SU-DHL-6 (cell line): Measurements from ENCODE around the gene HTT.

Experiments used
- H2AFZ ChIP-seq: fragments of 200-600 bp; sonication (generic); 2 replicates; pipeline ENCODE4 v1.6.1; 2014; ENCODE audit warnings: low read depth, mild to moderate bottlenecking, moderate library complexity, mixed read lengths, antibody characterized with exemption, low read length; ENCODE audit not compliant: severe bottlenecking
- H3F3A ChIP-seq: fragments of 200-600 bp; shearing (Covaris generic); 2 replicates; pipeline ENCODE4 v1.6.0; 2016; ENCODE audit warnings: antibody characterized with exemption, mild to moderate bottlenecking; ENCODE audit not compliant: insufficient read depth
- H3K27ac ChIP-seq: fragments of 200-600 bp; sonication (generic); 2 replicates; pipeline ENCODE4 v1.5.1; 2016; ENCODE audit warnings: low read depth, mild to moderate bottlenecking, low read length, moderate library complexity, mixed read lengths
- H3K27me3 ChIP-seq: fragments of 200-600 bp; sonication (generic), shearing (Covaris generic); 2 replicates; pipeline ENCODE4 v1.6.0; 2014; ENCODE audit warnings: mild to moderate bottlenecking, low read length
- H3K36me3 ChIP-seq: fragments of 200-600 bp; sonication (generic); 2 replicates; pipeline ENCODE4 v1.6.1; 2014; ENCODE audit warnings: mild to moderate bottlenecking, low read length, mixed read lengths
- H3K4me2 ChIP-seq: fragments of 300-600, 200-600 bp; shearing (Covaris generic), sonication (generic); 2 replicates; pipeline ENCODE4 v1.6.0; 2014; ENCODE audit warnings: low read length, low read depth, mild to moderate bottlenecking; ENCODE audit not compliant: poor library complexity, severe bottlenecking
- H3K4me3 ChIP-seq: fragments of 200-600 bp; sonication (generic); 2 replicates; pipeline ENCODE4 v1.5.1; 2014; ENCODE audit warnings: antibody characterized with exemption, low read length, mild to moderate bottlenecking, mixed read lengths; ENCODE audit not compliant: insufficient read depth, poor library complexity, severe bottlenecking
- H3K79me2 ChIP-seq: fragments of 200-600 bp; sonication (generic); 2 replicates; pipeline ENCODE4 v1.6.1; 2014; ENCODE audit warnings: mild to moderate bottlenecking, low read length, moderate library complexity; ENCODE audit not compliant: insufficient read depth
- H3K9ac ChIP-seq: fragments of 200-600 bp; sonication (generic); 2 replicates; pipeline ENCODE4 v1.7.0; 2014; ENCODE audit warnings: mild to moderate bottlenecking, low read length
- H3K9me2 ChIP-seq: fragments of 200-600 bp; sonication (generic); replicated peaks from 2 replicates; pipeline ENCODE4 v1.6.1; 2014; ENCODE audit warnings: low read length; ENCODE audit not compliant: insufficient read depth
- H3K9me3 ChIP-seq: fragments of 200-600 bp; sonication (generic); 2 replicates; pipeline ENCODE4 v1.6.1; 2014; ENCODE audit warnings: low read length, mixed read lengths; ENCODE audit not compliant: insufficient read depth
- H4K20me1 ChIP-seq: fragments of 200-600 bp; sonication (generic); 2 replicates; pipeline ENCODE4 v1.6.1; 2014; ENCODE audit warnings: low read depth, mild to moderate bottlenecking, antibody characterized with exemption, low read length, moderate library complexity, mixed read lengths
- CTCF ChIP-seq: fragments of 200-600 bp; sonication (generic); IDR thresholded peaks from one replicate; pipeline ENCODE4 v1.5.1; 2017; ENCODE audit warnings: antibody characterized with exemption, mild to moderate bottlenecking, low read length, moderate library complexity; ENCODE audit not compliant: insufficient read depth, poor library complexity, severe bottlenecking
- EZH2phosphoT487 ChIP-seq: fragments of 200-600 bp; sonication (generic), shearing (Covaris generic); conservative IDR thresholded peaks from 2 replicates; pipeline ENCODE4 v1.6.1; 2018; ENCODE audit warnings: mild to moderate bottlenecking, antibody characterized with exemption, low read length, moderate library complexity, mixed read lengths

The HTT gene

DNA sequence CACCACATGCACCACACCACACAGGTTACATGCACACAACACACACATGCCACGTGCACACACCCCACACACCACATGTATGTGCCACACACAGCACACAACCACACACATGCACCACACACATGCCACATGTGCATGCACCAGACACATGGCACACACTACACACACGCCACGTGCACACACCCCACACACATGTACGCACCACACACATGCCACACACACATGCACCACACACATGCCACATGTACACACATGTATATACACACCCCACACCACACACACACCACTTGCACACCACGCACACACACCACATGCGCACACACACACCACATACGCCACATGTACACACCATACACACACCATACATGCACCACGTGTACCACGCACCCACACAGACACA, 154.8 kb downstream of the HTT start:
- Histone ChIP-seq H3K27ac (no peak overlapping the region), H3K79me2 (no peaks in the 10 kb centered on the region), H2AFZ (no peak overlapping the region), H4K20me1 (no peaks in the 10 kb centered on the region), H3K9me2 (no peaks in the 10 kb centered on the region), H3K9ac (no peak overlapping the region), H3K9me3 (no peaks in the 10 kb centered on the region), H3K4me2 (no peak overlapping the region), H3K27me3 (no peaks in the 10 kb centered on the region), H3F3A (no peaks in the 10 kb centered on the region), H3K4me3 (no peak overlapping the region), H3K36me3 (no peaks in the 10 kb centered on the region)
- TF ChIP-seq EZH2phosphoT487: no peak
- no peak for TF ChIP-seq CTCF

- no peaks in the 10 kb centered on the region for H3K79me2 ChIP-seq
- no peak overlapping the region for H3K27ac ChIP-seq
- H3K4me2 ChIP-seq: no peak overlapping the region
- no peaks in the 10 kb centered on the region for H4K20me1 ChIP-seq
- no peak for TF ChIP-seq CTCF
- no peak for TF ChIP-seq EZH2phosphoT487
- H3F3A ChIP-seq: no peaks in the 10 kb centered on the region
- H3K36me3 ChIP-seq: no peaks in the 10 kb centered on the region
- H3K9ac ChIP-seq: no peak overlapping the region
- no peaks in the 10 kb centered on the region for H3K27me3 ChIP-seq
- H3K4me3 ChIP-seq: no peak overlapping the region
- no peaks in the 10 kb centered on the region for H3K9me2 ChIP-seq
- H2AFZ ChIP-seq: no peak overlapping the region
- no peaks in the 10 kb centered on the region for H3K9me3 ChIP-seq
Observed at GRCh38 chr4:3229964-3230363, 155.5 kb downstream of the HTT start.

GRCh38 chr4:3231471-3231870, 157.0 kb downstream of the HTT start:
- Histone ChIP-seq H3K4me3 (no peak overlapping the region), H3K27ac (no peak overlapping the region), H3F3A (no peaks in the 10 kb centered on the region), H3K79me2 (no peaks in the 10 kb centered on the region), H3K4me2 (no peak overlapping the region), H3K36me3 (no peaks in the 10 kb centered on the region), H4K20me1 (no peaks in the 10 kb centered on the region), H3K9ac (no peak overlapping the region), H3K9me2 (no peaks in the 10 kb centered on the region), H3K9me3 (no peaks in the 10 kb centered on the region), H3K27me3 (no peaks in the 10 kb centered on the region), H2AFZ (no peak overlapping the region)
- TF ChIP-seq CTCF (no peak), EZH2phosphoT487 (no peak)

DNA sequence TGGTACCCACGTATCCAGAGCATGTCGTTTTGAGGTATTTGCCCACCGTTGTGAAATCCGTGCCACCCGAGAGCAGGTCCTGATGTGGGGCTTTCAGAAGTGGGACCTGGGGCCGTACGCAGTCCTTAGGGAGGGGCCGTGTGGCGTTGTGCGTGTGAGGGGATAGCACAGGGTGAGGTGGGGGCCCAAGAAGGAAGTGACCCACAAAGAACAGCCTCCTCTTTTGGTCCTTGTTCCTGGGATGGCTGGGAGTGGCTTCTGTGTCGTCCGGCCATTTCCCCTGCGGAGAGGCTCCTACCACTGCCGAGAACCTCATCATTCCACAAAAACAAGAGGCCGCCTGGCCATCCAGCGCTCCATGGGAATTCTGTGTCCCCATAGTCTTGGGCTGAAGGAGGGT, 157.5 kb downstream of the HTT start:
- no peak overlapping the region for H3K4me3 ChIP-seq
- H3K36me3 ChIP-seq: no peaks in the 10 kb centered on the region
- no peak overlapping the region for H3K4me2 ChIP-seq
- no peaks in the 10 kb centered on the region for H3K9me2 ChIP-seq
- H3K27me3 ChIP-seq: no peaks in the 10 kb centered on the region
- no peaks in the 10 kb centered on the region for H3K9me3 ChIP-seq
- H3K27ac ChIP-seq: no peak overlapping the region
- H4K20me1 ChIP-seq: no peaks in the 10 kb centered on the region
- no peaks in the 10 kb centered on the region for H3F3A ChIP-seq
- H2AFZ ChIP-seq: no peak overlapping the region
- TF ChIP-seq EZH2phosphoT487 (no peak), CTCF (no peak)
- no peaks in the 10 kb centered on the region for H3K79me2 ChIP-seq
- no peak overlapping the region for H3K9ac ChIP-seq
